Putamen (tissue), 1 donor: ENCODE measurements around the gene PLCL2.
"Not testable (repeated sequence)": the region's sequence is repeated elsewhere in the genome, so short reads cannot be mapped to it uniquely, and the experiment has no call there.

Source experiments
- DNase-seq: peaks from one replicate; pipeline ENCODE4 v3.0.0-alpha.2; 2016; ENCODE audit warnings: low spot score

The PLCL2 gene

DNA sequence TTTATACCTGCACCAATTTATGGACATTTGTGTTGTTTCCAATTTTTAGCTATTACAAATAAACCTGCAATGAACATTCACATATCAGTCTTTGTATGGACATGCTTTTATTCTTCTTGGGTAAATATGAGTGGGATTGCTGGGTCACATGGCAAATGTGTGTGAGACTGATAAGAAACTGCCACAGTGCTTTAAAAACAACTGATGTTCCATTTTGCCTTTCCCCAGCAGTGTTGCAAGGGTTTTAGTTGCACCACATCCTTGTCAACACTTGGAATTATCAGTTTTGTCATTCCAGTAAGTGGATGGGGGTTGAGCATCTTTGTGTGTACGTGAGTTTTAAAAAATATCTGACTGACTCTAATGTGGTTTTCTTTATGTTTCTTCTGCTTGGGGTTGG lies 191.2 kb downstream of the PLCL2 start:
- no peak for DNase-seq

DNA sequence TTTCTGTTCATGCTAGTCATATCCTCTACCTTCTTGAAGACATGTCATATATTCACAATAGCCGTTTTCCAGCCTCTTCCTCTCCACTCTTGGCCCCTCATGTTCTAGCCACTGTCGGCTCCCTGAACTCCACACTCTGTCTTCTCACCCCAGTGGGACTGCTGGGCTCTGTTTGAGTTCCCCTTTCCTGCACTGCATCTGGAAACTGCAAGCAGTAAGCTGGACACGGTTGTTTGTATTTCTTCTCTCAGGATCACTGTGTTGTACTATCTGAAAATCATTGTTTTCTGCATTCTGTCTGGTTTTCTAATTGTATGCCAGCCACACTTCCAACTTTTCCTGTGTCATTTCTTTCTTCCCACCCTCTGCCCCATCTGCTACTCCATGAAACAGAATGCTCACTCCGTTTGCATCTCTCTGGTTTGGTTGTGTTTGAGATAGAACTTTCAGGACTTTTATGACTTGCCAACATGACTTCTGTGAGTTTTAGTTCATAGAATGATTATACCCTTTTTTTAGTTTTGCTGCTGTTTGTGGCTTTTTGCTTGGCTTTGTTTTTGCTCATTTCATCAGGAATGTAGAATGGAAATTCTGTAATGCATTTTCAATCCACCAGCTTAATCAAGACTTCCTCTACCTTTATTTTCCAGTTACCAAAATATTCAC lies 192.3 kb downstream of the PLCL2 start:
- no peak for DNase-seq

DNA sequence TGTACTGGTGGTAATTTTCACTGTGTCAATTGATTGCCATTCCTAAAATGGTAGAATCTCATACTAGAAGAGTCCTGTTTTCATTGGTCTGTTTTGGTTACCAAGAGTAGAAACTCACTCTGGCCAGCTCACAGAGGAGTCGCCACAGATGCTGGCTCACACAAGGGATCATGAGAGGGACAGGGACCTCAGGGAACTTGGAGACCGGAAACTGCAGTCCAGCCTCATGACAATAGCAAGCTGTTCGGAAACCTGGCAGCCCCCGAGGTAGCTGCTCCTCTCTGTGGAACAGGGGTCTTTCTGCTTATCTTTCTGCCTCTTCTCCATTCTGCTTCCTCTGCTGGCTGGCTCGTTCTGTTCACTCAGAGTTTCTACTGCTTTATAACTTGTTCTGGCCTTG lies 192.9 kb downstream of the PLCL2 start:
- DNase-seq: no peak

DNA sequence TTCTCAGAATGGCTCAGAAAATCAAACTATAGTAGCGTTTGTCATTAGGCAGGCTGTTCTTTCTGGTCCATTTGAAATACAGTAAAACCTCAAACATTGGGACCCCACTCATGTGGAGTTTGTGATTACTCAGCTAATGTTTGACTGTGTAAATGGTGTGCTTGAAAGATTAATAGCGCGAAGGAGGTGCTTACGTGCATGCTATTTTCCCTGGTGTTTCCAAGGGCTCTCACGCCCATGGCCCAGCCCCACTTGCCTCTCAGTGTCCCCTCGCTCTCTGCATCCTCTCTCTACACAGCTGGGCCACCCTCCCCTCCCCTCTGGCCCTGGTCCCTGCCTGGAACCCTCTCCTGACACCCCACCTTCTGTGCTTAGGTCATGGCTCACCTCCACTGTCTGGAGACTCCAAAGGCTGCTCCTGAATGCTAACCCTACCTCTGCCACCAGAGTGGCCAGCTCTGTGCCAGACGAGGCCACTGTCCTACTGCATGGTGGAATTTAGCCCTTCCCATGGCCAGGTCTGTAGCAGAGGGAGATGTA lies 194.2 kb downstream of the PLCL2 start:
- DNase-seq: no peak

DNA sequence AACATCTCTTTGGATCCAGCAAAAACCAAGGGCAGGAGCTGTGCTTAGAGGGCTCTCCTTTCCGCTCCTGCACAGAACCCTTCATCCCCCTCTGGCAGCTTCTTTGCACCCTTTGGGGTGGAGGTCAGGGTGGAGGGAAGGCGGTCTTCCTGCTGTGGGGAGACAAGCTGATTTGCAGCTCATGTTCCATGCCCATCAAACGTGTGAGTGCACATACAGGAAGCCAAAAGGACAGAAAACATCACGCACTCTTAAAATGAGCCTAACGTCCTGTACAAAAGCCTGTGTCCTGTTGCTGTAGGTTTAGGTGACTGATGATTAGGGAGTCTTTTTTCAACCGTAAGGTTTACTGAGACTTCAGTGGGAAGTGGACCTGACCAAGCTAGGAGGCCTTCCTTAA lies 195.2 kb downstream of the PLCL2 start:
- DNase-seq: no peak

DNA sequence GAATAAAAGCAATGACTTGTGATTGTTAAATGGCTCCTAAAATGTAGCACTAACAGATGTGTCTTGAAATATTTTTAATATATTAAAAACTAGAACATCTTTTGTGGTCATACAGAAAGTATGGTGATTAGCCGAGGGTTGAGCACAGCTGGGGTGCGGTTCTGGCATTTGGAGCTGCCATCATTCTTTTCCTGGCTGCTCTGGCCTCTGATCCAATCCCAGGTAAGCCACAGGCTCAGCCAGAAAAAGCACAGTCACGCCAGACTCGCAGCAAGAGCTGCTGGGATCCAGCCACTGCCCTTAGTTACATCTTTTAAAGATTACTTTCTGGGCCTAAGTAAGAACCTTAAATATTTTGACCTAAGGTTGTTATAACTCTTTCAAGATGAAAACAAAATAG lies 196.8 kb downstream of the PLCL2 start:
- no peak for DNase-seq

DNA sequence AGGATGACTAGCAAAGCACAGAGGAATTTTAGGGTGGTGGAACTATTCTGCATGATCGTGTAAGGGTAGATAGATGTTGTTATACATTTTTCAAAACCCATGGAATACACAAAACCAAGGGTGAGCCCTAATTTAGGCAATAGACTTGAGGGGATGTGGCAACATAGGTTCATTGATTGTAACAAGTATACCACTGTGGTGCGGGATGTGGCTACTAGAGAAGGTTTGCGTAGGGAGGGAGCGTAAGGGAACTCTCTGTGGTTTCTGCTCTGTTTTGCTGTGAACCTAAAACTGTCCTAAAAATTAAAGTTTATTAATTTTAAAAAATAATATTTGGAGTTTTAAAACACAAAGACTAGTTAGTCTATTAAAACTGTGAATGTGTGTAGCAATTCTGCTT lies 202.8 kb downstream of the PLCL2 start:
- no peak for DNase-seq

DNA sequence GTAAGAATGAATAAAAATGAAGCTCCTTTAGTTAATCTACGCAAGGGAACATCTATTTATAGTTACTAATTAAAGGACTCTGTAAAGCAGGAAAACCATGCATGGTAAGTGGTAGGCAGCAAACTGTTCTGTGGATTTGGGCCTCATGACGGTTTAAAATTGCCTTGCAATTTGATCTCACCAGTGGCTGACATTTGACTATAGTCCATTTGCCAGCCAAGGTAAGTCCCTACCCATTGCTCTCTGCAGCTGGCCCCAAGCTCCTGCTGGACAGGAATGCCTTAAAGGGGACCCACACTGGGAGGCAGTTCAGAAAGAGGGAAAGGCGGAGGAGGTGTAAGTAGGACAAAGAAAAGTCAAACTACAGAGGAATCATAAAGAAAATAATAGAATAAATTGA lies 203.3 kb downstream of the PLCL2 start:
- peak; percentile 31 for DNase-seq

DNA sequence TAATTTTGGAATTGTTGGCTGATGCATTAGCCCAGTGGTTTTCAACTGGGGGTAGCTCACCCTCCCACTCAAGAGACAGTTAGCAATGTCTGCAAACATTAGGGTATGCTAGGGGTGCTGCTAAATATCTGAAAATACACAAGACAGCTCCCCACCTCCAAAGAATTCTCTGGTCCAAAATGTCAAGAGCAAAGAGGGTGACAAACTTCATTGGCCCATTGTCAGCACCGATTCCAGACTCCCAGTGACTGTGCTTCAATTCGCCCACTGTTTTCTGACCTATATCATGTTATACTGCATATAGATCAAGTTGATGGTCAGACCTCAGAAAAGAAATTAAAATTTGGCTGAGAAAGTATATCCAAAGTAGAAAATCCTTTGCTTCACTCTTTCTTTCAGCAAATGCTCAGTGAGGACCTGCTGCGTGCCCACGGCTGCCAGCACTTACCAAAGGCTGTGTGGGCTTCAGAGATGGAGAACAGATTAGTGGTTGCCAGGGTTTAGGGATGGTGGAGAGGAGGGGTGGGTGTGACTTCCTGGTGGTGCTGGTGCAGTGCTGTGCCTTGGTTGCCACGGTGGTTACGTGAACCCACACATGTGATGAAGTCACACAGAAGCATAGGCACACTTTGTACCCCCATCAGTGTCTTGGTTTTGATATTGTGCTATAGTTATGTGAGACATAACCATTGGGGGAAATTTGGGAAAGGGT lies 204.0 kb downstream of the PLCL2 start:
- DNase-seq: peak; percentile 39

DNA sequence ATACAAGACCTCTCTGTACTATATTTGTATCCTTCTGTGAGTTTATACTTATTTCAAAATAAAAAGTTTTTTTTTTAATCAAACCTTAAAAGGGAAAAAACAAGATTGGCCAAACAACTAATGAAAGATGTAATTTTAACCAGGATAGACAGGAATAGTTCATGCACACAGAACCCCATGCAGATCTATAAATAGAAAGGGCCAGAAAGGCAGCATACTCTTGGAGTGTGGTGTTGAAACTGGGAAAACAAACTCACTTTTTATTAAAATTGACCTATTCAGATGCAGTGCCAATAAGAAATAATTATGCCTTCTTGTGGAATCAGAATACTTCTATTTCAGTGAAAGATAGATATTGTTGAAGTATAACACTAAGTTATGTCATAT lies 204.6 kb downstream of the PLCL2 start:
- no peak for DNase-seq

DNA sequence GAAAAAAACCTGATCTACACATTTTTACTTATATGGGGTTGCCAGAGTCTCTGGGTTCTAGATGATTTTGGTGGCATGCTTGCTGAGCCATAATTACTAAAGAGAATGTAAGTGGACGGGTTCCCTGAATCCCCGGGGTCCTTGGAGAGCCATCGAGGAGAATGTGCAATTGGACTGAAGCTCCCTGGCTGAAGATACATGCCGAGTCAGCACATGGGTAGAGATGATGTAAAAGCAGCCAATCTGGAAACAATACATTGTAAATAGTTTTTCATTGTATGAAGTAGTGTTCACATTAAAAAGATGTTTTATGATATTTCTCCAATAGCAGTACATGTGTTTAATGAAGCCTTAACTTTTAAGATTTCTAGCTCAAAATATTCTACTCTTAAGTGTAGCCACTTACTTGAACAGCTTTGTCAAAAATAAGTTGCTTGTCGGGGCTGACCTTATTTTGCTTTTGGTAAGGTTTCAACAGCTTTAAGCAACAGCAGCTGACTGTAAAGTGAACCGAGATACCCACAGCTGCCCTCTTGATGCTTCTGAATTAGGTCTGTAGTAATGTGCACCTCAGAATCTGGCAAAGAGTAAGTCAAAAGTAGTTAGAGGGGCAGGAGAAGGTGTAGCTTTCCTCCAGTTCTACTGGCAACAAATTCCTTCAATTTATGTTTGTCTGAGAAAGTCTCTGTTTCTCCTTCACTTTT lies 205.7 kb downstream of the PLCL2 start:
- no peak for DNase-seq

DNA sequence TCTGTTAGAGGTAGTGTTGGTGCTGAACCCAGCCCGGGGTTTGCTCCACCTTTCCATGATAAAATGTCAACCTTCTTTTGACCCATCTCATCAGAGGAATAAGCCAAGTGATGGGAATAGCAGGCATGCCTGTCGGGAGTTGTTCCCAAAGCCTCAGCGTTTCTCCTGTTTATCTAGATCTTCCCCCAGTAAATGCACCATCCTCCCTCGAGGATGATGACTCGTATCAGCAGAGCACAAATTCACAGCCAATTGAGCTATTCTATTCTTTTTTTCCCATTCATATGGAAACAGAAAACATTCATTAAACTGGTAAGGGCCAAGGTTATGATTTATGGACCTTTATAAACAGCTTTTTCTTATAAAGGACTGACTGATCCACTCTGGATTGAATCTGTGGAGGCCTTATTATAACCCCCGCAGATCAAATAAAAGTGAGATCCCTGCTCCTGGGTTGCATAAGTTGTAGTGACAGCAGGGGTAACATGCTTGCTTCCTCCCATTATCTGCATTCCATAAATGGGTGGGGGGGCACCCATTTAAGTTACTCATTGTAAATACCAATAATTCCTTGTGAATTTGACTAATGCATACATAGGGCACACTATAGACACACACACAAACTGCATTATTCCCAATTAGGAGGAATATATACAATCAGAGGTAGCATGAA lies 207.3 kb downstream of the PLCL2 start:
- DNase-seq: no peak

DNA sequence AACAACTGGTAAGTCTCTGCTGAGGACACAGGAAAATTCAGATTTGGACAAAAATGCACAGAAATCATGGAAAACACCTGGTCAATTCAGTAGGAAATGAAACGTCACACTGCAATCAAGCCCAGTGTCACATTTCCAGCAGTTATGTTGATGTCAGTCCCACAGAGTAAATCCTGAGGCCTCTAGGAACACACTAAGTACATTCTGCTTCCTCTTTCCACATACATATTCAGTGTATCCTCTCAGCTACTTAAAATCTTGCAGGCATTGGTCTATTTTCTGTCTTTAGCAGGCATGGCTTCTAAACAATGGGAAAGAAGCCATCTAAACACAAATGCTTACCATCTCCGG lies 207.8 kb downstream of the PLCL2 start:
- DNase-seq: no peak

DNA sequence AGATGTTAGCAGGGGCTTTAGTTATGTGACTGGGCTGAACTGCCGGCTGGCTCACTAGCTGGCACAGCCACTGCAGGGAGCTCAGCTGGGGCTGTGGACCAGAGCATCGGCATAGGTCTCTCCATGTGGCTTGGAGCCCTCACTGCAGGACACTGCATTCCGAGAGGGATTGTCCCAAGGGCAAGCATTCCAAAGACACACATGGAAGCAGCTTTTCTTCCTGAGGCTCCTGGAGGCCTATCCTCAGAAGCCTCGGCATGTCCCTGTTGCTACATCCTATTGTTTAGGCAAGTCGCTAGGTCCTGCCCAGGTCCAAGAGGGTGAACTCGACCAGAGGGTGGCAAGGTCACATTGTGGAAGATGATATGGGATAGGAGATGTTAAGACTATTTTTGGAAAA lies 209.8 kb downstream of the PLCL2 start:
- DNase-seq: no peak

DNA sequence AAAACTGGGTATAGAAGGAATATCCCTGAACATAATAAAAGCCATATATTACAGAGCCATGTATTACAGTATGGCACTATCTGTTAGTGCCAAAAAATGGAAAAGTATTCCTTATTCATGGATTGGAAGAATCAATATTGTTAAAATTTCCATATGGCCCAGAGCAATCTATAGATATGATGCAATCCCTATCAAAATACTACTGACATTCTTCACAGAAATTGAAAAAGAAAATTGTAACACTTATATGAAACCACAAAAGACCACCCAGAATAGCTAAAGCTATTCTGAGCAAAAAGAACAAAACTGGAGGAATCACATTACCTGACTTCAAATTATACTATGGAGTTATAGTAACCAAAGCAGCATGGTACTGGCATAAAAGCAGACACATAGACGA lies 218.8 kb downstream of the PLCL2 start:
- no peak for DNase-seq

DNA sequence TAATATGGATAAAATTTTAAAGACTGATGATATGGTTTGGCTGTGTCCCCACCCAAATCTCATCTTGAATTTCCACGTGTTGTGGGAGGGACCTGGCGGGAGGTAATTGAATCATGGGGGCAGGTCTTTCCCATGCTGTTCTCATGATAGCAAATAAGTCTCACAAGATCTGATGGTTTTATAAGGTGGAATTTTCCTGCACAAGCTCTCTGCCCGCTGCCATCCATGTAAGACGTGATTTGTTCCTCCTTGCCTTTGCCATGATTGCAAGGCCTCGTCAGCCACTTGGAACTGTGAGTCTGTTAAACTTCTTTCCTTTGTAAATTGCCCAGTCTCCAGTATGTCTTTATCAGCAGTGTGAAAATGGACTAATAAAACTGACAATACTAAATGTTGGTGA lies 222.0 kb downstream of the PLCL2 start:
- DNase-seq: not testable (repeated sequence)

DNA sequence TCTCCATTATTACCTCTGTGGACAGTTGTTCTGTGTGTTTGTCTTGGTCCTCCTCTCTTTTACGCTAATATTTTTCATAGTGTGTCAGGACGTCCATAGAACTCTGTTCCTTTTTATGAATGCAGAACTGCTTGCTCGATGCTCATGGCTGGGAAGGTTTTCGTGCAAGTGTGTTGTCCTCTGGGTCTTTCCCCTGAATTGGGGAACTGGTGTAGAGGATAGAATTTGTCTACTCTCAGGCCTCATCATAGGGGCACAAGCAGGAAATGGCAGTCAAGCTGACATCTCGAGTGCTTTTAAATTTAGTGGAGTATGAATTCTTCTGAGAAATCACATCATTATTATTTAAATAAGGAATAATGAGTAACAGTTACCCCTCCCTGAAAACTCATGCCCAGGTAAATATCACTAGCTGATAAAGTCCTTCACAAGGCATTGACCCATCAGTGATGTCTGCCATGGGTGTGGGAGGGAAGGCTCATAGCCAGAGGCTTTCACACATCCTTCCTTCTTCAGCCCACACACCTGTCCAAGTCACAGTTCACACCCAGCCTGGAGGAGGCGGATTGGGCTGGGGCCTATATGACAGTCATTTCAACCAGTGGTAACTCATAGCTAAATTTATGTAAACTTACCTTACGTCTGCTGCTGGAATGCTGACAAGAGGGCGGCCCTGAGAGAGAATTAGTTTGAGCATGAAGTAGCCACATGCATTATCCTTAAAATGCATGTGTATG lies 226.1 kb downstream of the PLCL2 start:
- no peak for DNase-seq

DNA sequence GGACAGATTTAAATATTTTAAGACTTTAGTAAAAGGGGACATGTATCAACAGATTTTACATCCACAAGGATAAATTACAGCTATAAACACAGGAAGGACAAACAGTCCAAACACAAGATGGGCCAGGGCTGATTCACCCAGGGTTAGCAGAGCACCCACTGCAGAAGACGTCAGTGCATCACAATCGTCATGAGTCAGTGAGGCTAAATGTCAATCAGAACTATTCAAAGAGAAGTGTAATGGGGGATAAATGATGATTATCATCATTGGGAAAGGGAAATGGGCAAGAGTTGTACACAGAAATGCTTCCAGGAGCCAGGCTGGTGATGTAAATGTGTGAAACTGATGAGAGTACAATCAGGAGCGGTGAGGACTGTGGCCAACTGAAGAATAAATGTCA lies 226.8 kb downstream of the PLCL2 start:
- no peak for DNase-seq

DNA sequence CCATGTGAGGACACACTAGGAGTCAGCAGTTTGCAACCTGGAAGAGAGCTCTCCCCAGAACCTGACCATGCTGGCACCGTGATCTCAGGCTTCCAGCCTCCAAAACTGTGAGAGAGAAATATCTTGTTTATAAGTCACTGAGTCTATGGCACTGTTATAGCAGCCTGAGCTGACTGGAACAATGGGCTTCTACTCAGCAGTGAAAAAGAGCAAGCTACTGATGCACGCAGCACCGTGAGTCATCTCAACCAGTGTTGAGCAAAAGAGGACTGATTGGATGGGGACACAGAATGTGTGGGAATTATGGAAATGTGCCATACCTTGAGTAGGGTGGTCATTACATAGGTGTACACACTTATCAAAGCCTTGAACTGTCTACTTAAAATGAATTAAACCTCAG lies 230.4 kb downstream of the PLCL2 start:
- no peak for DNase-seq

DNA sequence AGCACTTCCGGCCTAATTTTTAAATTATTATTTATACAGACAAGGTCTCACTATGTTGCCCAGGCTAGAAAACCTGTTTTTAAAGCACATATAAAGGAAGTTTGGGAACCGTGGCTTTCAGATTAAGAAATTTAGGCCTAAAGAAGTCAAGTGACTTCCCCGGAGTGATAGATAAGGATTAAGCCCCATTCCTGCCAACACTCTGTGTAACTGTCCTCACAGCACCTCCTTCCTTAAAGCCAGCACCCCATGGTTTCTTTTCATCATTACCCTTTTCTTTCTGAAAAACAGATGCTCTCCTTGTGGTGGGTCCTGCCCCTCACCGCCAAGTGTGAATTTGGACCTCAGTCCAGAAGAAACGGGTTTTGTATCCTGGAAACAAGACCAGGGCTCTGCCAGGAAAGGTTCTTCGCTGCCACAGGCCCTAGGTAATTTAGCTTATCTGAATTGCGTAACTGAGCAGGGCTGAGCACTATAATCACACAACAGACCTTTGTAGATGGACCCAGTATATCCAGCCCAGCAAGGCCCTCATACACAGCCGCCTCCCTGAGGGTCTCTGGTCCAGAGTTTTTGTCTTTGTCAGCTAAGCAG lies 231.3 kb downstream of the PLCL2 start:
- DNase-seq: no peak

DNA sequence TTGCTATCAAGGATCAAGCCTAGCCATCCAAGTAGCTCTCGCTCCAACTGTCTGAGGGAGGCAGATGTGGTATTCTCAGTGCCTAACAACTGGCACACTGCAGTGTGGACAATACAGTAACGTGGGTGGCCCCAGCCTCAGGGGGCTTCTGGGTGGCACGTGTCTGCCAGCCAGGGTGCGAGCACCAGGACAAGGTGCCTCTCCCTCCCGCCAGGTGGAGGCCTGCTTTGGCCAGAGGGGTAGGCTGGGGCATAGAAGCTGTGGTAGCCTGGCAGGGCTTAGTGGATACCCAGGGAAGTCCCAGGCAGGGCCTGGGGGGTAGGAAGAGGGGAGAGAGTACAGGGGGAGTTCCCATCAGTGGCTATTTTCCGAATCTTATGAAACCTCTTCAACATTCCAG lies 234.0 kb downstream of the PLCL2 start:
- no peak for DNase-seq
